ENCODE data around the gene CRYBA2.

Gene CRYBA2

DNA sequence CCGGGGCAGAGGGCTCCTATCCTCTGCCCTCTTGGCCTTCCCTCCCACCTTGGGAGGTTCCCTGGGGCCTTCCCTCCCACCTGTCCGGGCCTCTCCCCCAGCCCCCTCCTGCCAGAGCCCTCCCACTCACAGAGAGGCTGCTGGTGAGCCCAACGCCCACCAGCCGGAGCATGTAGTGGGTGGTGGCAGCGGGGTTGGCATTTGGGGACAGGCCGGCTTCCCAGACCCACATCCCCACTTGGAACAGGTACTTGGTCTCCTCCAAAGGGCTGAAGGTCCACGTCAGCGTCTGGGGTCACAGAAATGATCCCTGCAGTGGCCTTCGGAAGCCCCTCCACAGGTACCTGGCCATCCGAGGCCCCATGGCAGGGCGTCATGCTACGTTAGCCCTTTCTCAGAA lies 28.8 kb upstream of the CRYBA2 start:
- Histone ChIP-seq H3K4me3 (ENCODE audit: low read length) (no peak overlapping the region), H3K9ac (ENCODE audit: low read depth, low read length) (no peak overlapping the region), H3K27me3 (ENCODE audit: insufficient read depth, low read length) (0 out of 2 replicates have a peak, but pooled peaks cover 5% of the 10 kb centered on the region), H3K9me3 (ENCODE audit: insufficient read depth, low read depth, low read length) (no peaks in the 10 kb centered on the region), H3K36me3 (ENCODE audit: insufficient read depth, low read length) (no peaks in the 10 kb centered on the region), H3K27ac (ENCODE audit: low read depth, low read length) (no peak overlapping the region), H3K4me1 (ENCODE audit: insufficient read depth, low read length) (no peaks in the 10 kb centered on the region)
- 89% methylated on average over 12 of the region's 12 CpGs for WGBS

DNA sequence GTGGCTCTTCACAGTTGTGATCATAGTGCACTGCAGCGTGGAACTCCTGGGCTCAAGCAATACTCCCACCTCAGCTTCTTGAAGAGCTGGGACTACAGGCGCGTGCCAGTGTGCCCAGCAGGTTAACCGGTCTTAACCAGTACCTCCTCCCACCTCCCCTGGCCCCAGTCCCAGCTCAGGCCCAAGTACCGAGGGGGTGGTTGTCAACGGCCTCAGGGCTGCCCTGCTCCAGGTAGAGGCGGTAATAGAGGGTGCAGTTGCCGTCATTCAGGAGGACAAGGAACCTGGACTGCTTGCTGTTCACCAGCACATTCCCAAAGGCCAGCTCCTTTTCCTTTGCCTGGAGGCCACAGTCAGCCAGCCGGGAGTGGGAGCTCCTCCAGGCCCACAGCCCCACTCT lies 28.4 kb upstream of the CRYBA2 start:
- Histone ChIP-seq H3K27ac (ENCODE audit: low read depth, low read length) (no peak overlapping the region), H3K27me3 (ENCODE audit: insufficient read depth, low read length) (0 out of 2 replicates have a peak, but pooled peaks cover 3% of the 10 kb centered on the region), H3K9me3 (ENCODE audit: insufficient read depth, low read depth, low read length) (no peaks in the 10 kb centered on the region), H3K9ac (ENCODE audit: low read depth, low read length) (no peak overlapping the region), H3K36me3 (ENCODE audit: insufficient read depth, low read length) (no peaks in the 10 kb centered on the region), H3K4me3 (ENCODE audit: low read length) (no peak overlapping the region), H3K4me1 (ENCODE audit: insufficient read depth, low read length) (no peaks in the 10 kb centered on the region)
- 89% methylated on average over 9 of the region's 9 CpGs for WGBS

DNA sequence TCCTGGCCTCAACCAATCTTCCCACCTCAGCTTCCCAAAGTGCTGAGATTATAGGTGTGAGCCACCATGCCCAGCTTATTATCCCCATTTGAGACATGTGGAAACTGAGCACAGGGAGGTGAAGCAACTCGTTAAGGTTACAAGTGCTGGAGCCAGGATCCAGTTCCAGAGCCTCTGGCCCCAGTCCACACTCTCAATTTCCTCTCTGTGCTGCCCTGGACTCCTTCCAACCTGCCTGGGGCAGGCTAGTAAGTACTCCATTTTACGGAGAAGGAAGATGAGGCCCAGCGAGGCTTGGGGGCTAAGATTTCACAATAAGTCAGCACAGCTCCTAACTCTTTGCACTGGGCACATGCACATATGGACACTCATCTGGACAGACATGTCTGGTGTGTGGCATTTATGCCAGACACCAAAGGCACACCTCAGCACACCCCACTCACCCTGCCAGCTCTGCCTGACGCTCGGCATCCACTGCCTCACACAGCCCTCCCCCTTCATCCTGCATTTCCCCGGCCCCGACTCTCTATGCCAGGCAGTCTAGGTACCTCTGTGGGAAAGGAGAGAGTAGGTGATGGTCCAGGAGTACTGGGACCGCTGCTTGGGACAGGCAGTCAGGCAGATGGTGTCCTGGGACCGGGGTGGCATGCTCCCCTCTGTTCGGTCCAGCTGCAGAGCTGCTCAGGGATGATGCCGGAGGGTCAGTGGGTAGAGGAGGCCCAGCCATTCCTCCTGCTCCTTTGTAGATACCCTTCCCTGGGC lies 27.6 kb upstream of the CRYBA2 start:
- no peaks in the 10 kb centered on the region for H3K4me1 ChIP-seq (ENCODE audit: insufficient read depth, low read length)
- no peak overlapping the region for H3K4me3 ChIP-seq (ENCODE audit: low read length)
- H3K36me3 ChIP-seq (ENCODE audit: insufficient read depth, low read length), result no peaks in the 10 kb centered on the region
- no peaks in the 10 kb centered on the region for H3K9me3 ChIP-seq (ENCODE audit: insufficient read depth, low read depth, low read length)
- H3K9ac ChIP-seq (ENCODE audit: low read depth, low read length), result no peak overlapping the region
- 87% methylated on average over 11 of the region's 11 CpGs for WGBS
- H3K27ac ChIP-seq (ENCODE audit: low read depth, low read length), result no peak overlapping the region
- H3K27me3 ChIP-seq (ENCODE audit: insufficient read depth, low read length), result 0 out of 2 replicates have a peak, but pooled peaks cover 3% of the 10 kb centered on the region

DNA sequence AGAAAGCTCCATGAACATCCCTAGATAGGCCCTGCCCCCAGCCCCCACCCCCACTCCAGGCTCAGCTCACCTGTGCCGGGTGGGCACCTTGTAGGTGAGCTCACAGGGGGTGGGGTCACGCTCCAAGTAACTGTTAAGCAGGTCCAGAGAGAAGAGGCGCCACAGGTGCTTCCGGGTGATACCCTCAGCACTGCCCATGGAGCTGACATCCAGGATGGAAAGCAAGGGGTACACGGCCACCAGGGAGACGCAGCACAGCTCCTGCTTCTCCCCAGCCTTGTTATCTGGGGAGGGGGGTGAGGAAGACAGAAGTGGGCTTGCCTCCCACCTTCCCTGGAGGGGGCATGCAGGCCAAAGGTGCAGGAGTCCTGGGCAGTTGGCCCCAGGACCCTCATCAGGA lies 26.2 kb upstream of the CRYBA2 start:
- H3K4me3 ChIP-seq (ENCODE audit: low read length), result no peak overlapping the region
- H3K9ac ChIP-seq (ENCODE audit: low read depth, low read length), result no peak overlapping the region
- H3K4me1 ChIP-seq (ENCODE audit: insufficient read depth, low read length), result no peaks in the 10 kb centered on the region
- WGBS, result 91% methylated on average over 6 of the region's 6 CpGs
- no peak overlapping the region for H3K27ac ChIP-seq (ENCODE audit: low read depth, low read length)
- no peaks in the 10 kb centered on the region for H3K36me3 ChIP-seq (ENCODE audit: insufficient read depth, low read length)
- H3K27me3 ChIP-seq (ENCODE audit: insufficient read depth, low read length), result peaks cover 15% of the 10 kb centered on the region
- H3K9me3 ChIP-seq (ENCODE audit: insufficient read depth, low read depth, low read length), result no peaks in the 10 kb centered on the region

DNA sequence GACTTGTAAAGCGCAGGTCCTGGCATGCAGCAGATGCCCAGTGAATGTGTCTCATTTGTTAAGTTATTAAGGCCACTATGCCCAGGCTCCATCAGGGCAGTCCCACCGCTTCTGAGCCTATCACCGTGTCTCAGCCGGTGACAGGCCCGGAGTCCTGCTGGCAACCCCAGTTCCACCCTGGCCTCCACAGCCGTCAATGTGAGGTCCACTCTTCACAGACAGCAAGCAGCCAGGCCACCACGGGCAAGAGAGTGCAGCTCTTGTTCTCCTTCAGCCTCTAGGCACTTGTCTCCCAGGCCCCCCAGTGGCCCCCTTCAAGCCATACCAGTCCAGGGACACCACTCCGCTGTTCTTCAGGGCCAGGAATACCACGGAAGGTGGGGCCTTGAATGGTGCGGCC lies 25.5 kb upstream of the CRYBA2 start:
- no peaks in the 10 kb centered on the region for H3K9me3 ChIP-seq (ENCODE audit: insufficient read depth, low read depth, low read length)
- WGBS, result 91% methylated on average over 10 of the region's 10 CpGs
- H3K27me3 ChIP-seq (ENCODE audit: insufficient read depth, low read length), result peaks cover 22% of the 10 kb centered on the region

DNA sequence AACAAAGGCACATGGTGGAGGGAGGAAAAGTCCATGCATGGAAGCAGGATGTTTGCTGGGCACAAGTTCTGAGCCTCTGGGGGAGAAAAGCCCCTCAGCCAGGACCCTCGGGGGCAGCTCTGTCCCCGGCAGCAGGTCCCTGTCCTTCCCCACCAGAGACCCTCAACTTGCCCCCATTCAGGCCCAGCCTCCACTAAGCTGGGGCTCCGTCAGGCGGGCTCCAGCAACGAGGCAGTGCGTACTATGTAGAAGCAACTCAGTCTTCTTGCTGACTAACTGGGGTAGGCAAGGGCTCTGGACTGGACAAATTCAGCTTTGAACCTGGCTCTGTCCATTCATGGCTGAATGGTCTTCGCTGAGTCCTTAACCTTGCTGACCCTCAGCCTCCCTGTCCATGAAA lies 25.1 kb upstream of the CRYBA2 start:
- Histone ChIP-seq H3K9ac (ENCODE audit: low read depth, low read length) (no peak overlapping the region), H3K4me3 (ENCODE audit: low read length) (no peak overlapping the region), H3K9me3 (ENCODE audit: insufficient read depth, low read depth, low read length) (no peaks in the 10 kb centered on the region), H3K36me3 (ENCODE audit: insufficient read depth, low read length) (no peaks in the 10 kb centered on the region), H3K27ac (ENCODE audit: low read depth, low read length) (no peak overlapping the region), H3K27me3 (ENCODE audit: insufficient read depth, low read length) (peaks cover 26% of the 10 kb centered on the region), H3K4me1 (ENCODE audit: insufficient read depth, low read length) (no peaks in the 10 kb centered on the region)
- 94% methylated on average over 7 of the region's 7 CpGs for WGBS

More for the DNA sequence above, 25.5 kb upstream of the CRYBA2 start:
- H3K4me3 ChIP-seq (ENCODE audit: low read length), result no peak overlapping the region
- no peak overlapping the region for H3K27ac ChIP-seq (ENCODE audit: low read depth, low read length)
- no peak overlapping the region for H3K9ac ChIP-seq (ENCODE audit: low read depth, low read length)
- H3K36me3 ChIP-seq (ENCODE audit: insufficient read depth, low read length), result no peaks in the 10 kb centered on the region
- H3K4me1 ChIP-seq (ENCODE audit: insufficient read depth, low read length), result no peaks in the 10 kb centered on the region

DNA sequence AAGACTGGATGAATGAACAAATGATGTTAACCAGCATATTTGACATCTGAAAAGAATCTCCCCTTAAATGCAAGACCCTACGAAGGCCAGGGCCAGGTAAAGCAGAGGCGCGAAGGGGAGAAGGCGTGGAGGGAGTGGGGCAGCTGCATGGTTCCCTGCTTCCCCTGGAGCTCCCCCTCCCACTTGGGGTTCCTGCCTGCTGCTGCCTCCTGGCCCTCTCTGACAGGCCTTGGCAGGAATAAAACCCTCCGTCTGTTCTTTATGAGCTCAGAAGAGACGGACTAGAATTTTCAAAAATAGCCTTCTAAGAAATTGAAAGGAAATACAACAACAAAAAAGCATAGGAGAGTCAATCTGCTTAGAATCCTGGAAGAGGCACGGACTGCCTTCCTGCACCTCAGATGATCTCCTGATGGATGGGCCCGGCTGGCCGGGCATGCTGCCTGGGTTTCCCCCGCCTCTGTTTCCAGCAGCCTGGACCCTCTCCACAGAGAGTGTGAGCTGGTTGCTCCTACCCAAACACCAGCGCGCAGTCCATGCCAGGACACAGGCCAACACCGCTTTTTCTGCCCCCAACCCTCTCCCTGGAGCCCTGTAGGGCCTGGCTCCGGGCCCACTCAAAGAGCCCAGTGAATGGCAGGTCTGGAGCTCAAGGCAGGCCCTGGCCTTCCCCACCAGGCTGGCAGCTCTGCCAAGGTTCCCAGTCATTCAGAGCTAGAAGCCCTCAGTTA lies 24.1 kb upstream of the CRYBA2 start:
- Histone ChIP-seq H3K27me3 (ENCODE audit: insufficient read depth, low read length) (peaks cover 31% of the 10 kb centered on the region), H3K36me3 (ENCODE audit: insufficient read depth, low read length) (no peaks in the 10 kb centered on the region), H3K4me3 (ENCODE audit: low read length) (no peak overlapping the region), H3K4me1 (ENCODE audit: insufficient read depth, low read length) (no peaks in the 10 kb centered on the region), H3K9ac (ENCODE audit: low read depth, low read length) (no peak overlapping the region), H3K9me3 (ENCODE audit: insufficient read depth, low read depth, low read length) (no peaks in the 10 kb centered on the region), H3K27ac (ENCODE audit: low read depth, low read length) (no peak overlapping the region)
- WGBS, result 88% methylated on average over 14 of the region's 14 CpGs

DNA sequence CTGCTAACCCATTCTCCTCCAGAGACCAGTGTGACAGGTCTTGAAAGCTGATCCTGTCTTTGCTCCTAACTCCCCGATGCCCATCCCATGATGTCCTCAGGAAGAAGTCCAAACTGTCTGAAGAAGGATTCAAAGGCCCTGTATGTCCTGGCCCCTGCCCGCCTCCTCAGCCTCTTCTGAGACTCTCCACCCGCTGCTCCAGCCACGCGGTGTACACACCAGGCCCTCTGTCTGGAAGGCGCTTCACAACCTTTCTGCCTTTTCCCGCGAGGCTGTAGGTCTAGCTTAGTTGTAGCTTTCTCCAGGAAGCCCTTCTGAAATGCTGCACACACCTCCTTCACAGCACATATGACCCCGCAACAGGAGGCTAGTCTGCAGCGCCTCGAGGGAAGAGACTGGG lies 23.5 kb upstream of the CRYBA2 start:
- Histone ChIP-seq H3K9me3 (ENCODE audit: insufficient read depth, low read depth, low read length) (no peaks in the 10 kb centered on the region), H3K9ac (ENCODE audit: low read depth, low read length) (no peak overlapping the region), H3K27ac (ENCODE audit: low read depth, low read length) (no peak overlapping the region), H3K4me3 (ENCODE audit: low read length) (no peak overlapping the region), H3K27me3 (ENCODE audit: insufficient read depth, low read length) (peaks cover 31% of the 10 kb centered on the region), H3K4me1 (ENCODE audit: insufficient read depth, low read length) (no peaks in the 10 kb centered on the region), H3K36me3 (ENCODE audit: insufficient read depth, low read length) (no peaks in the 10 kb centered on the region)
- WGBS, result 90% methylated on average over 11 of the region's 11 CpGs

DNA sequence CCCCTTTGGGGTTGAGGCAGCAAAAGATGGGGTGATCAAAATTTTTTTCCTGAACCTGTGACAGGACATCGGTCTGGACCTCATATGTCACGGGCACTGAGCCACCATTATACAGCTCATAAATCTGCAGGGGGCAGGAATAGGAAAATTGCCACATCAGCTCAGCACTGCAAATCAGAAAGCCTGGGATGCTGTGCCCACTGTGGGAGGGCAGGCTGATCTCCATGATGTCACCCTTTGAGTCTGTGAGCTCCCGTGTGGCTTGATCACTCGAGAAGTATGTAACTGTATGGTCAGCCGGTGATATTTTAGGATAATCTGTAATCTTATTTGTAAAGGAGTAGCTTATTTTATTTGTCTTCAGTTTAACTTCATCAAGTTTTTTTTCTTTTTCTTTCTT lies 17.7 kb upstream of the CRYBA2 start:
- H3K4me3 ChIP-seq (ENCODE audit: low read length), result no peak overlapping the region
- H3K27ac ChIP-seq (ENCODE audit: low read depth, low read length), result no peak overlapping the region
- no peaks in the 10 kb centered on the region for H3K4me1 ChIP-seq (ENCODE audit: insufficient read depth, low read length)
- H3K27me3 ChIP-seq (ENCODE audit: insufficient read depth, low read length), result peaks cover 66% of the 10 kb centered on the region
- 90% methylated on average over 5 of the region's 5 CpGs for WGBS
- H3K36me3 ChIP-seq (ENCODE audit: insufficient read depth, low read length), result no peaks in the 10 kb centered on the region
- H3K9me3 ChIP-seq (ENCODE audit: insufficient read depth, low read depth, low read length), result no peaks in the 10 kb centered on the region
- H3K9ac ChIP-seq (ENCODE audit: low read depth, low read length), result no peak overlapping the region

DNA sequence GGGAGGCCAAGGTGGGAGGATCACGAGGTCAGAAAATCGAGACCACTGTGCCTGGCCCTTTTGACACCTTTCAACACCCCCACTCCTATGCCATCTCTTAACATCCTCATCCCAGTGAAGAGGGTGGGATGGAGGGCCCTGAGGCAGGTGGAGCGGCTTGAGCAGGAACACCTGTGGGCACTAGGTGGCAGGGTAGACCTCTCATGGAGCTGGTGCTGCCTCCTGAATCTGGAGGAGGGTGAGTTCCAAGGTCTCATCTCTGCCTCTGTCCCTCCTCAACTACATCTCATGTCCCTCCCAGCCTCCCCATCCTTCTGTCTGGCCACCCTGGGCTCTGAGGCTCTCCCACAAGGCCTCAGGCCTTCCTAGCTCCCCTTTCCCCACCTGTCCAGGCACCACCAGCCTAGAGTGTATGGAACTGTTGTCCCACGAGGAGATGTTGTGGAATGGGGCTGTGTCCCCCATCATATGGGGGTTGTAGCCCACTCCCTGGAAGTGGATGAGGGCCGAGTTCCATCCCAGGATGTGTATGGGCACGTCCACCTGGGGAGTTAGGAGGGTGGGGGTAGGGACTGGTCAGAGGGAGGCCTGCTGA lies 17.0 kb upstream of the CRYBA2 start:
- peaks cover 67% of the 10 kb centered on the region for H3K27me3 ChIP-seq (ENCODE audit: insufficient read depth, low read length)
- no peaks in the 10 kb centered on the region for H3K4me1 ChIP-seq (ENCODE audit: insufficient read depth, low read length)
- no peak overlapping the region for H3K4me3 ChIP-seq (ENCODE audit: low read length)
- H3K9ac ChIP-seq (ENCODE audit: low read depth, low read length), result no peak overlapping the region
- no peak overlapping the region for H3K27ac ChIP-seq (ENCODE audit: low read depth, low read length)
- H3K36me3 ChIP-seq (ENCODE audit: insufficient read depth, low read length), result no peaks in the 10 kb centered on the region
- H3K9me3 ChIP-seq (ENCODE audit: insufficient read depth, low read depth, low read length), result no peaks in the 10 kb centered on the region
- 26% methylated on average over 6 of the region's 6 CpGs for WGBS

DNA sequence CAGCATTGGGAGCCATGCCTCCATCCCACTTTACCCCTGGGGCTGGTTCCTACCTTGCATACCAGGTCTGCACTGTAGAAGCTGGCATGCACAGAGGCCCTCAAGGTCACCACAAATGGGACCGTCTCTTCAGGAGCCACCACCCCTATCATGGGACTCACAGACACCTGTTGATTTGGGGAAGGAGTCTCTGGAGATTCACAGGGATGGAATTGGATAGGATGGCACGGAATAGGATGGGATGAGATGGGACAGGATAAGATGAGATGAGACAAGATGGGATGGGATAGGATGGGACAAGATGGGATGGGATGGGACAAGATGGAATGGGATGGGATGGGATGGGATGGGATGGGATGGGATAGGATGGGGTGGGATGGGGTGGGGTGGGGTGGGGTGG lies 16.1 kb upstream of the CRYBA2 start:
- Histone ChIP-seq H3K36me3 (ENCODE audit: insufficient read depth, low read length) (no peaks in the 10 kb centered on the region), H3K4me1 (ENCODE audit: insufficient read depth, low read length) (no peaks in the 10 kb centered on the region), H3K4me3 (ENCODE audit: low read length) (no peak overlapping the region), H3K9ac (ENCODE audit: low read depth, low read length) (no peak overlapping the region), H3K9me3 (ENCODE audit: insufficient read depth, low read depth, low read length) (no peaks in the 10 kb centered on the region), H3K27me3 (ENCODE audit: insufficient read depth, low read length) (peaks cover 68% of the 10 kb centered on the region), H3K27ac (ENCODE audit: low read depth, low read length) (no peak overlapping the region)
- WGBS, result 67% methylated on average over 2 of the region's 2 CpGs
